Posterior vena cava (tissue), 2 donors: ENCODE results near the gene NAALADL2. TPM values are rescaled to one million over a fixed set of nuclear protein-coding genes. Genes with fewer than 3 reads are reported as not detected.

ENCODE experiments used
- DNase-seq: peaks from one replicate; pipeline ENCODE4 v3.0.0-alpha.2; 2020; ENCODE audit warnings: low spot score
- intact Hi-C, 2 donors: fragments of 100-400 bp; cut with DNase I; formaldehyde crosslinking; loops; one replicate each; pipeline versions ENCODE4 v1.14.1 to v1.14.2; 2022 to 2023
- long read RNA-seq, 2 donors: library from polyadenylated mRNA; unstranded; transcript quantifications; one replicate each; pipeline ENCODE4 v2.0.0, GENCODE V29; 2020 to 2021
- total RNA-seq, 2 donors: library from RNA; stranded (reverse); fragmentation: NEBNext Ultra II Directional; extraction: Animal tissue kit (Norgen Biotek cat#: 25700); gene quantifications; one replicate each; pipeline ENCODE4 v1.2.1, GENCODE V29; 2021
- donor health status: DM: yes; HTN: yes; CAD: no.
- donor health status: DM: yes; HTN: yes; CAD: no.

NAALADL2 gene
- total RNA-seq: 10 to 100 TPM; 12.3 to 18.2 TPM
- long read RNA-seq, donor 1, partial matches to known transcripts: 1 of 12 reads
- long read RNA-seq, donor 1, other reads (novel, unspliced or antisense): 10 of 12 reads
- long read RNA-seq, donor 2, partial matches to known transcripts: 1 of 11 reads
- long read RNA-seq, donor 2, other reads (novel, unspliced or antisense): 7 of 11 reads

- intact Hi-C loops: no loop called here
- DNase-seq: no peak
Observed at GRCh38 chr3:174859114-174859735, at the start of gene NAALADL2. Gene NAALADL2 (plus strand): TSS chr3:174859334.

GRCh38 chr3:174810254-174810653 lies 48.9 kb upstream of the NAALADL2 start:
- intact Hi-C loops: no loop called here
- DNase-seq: no peak

- intact Hi-C loops: no loop called here
- DNase-seq: no peak
Observed at GRCh38 chr3:174812172-174812862, 46.8 kb upstream of the NAALADL2 start.

DNA sequence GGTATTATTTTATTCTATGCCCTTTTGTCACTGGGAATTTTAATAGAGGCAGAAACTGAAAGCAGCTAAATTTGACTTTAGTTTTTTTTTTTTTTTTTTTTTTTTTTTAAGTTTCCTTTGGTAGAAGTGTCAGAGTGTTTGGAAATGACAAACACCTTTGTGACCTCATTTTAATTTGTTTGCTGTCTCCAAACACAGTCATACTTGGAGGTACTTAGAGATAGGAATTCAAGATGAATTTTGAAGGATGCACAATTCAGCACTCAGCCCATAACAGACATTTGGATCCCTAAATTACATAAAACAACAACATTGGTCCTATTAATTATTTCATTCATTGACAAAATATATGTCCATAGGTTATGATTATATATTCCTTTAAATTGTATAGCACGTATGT lies 43.4 kb upstream of the NAALADL2 start:
- intact Hi-C loops: no loop called here
- DNase-seq: no peak

DNA sequence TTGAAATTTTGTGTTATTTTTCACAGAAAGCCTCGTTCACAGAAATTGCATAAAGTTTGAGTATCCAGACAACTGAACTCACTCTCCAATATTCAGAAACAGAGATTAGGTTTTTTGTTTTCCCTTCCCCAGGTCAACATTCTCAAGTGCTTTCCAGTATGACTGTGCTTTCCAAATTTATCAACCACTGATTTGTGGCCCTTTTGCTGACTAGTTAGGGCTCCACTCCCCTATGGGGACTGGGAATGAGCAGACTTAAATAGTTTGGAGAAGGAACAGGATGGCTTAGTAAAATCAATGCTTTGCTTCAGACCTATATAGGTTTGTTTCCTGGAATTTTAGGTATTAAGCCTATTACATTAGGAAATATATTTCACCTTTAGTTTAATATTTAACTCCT lies 38.2 kb upstream of the NAALADL2 start:
- DNase-seq: no peak
- intact Hi-C loops: no loop called here

- no peak for DNase-seq
- intact Hi-C loops: no loop called here
Observed at GRCh38 chr3:174821477-174821876, 37.7 kb upstream of the NAALADL2 start.

DNA sequence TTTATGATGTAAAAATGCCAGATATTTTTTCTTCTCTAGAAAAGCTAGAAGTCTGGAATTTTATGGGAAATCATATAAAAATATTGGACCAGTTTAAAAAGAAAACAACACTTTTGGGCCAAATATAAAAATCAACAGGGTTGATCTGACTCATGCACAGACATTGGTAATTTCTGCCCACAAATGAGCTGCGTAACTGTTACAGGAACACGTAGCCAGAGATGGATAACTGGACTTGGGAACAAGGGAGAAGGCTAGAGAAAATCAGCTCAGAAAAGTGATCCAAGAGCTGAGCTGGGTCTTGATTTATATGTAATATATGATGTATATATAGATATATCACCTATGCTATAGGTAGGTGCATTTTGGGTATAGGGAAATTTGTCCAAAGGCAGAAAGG lies 36.8 kb upstream of the NAALADL2 start:
- no peak for DNase-seq
- intact Hi-C loops: no loop called here

GRCh38 chr3:174826069-174826468 lies 33.1 kb upstream of the NAALADL2 start:
- no peak for DNase-seq
- intact Hi-C loops: no loop called here

GRCh38 chr3:174844746-174845145 lies 14.4 kb upstream of the NAALADL2 start:
- no peak for DNase-seq
- intact Hi-C loops: no loop called here

GRCh38 chr3:174846055-174846454 lies 13.1 kb upstream of the NAALADL2 start:
- DNase-seq: no peak
- intact Hi-C loops: no loop called here

GRCh38 chr3:174854987-174855386 lies 4.1 kb upstream of the NAALADL2 start:
- intact Hi-C loops: no loop called here

GRCh38 chr3:174857301-174857700 lies 1.8 kb upstream of the NAALADL2 start:
- no peak for DNase-seq
- intact Hi-C loops: no loop called here

More at GRCh38 chr3:174854987-174855386, 4.1 kb upstream of the NAALADL2 start:
- no peak for DNase-seq

DNA sequence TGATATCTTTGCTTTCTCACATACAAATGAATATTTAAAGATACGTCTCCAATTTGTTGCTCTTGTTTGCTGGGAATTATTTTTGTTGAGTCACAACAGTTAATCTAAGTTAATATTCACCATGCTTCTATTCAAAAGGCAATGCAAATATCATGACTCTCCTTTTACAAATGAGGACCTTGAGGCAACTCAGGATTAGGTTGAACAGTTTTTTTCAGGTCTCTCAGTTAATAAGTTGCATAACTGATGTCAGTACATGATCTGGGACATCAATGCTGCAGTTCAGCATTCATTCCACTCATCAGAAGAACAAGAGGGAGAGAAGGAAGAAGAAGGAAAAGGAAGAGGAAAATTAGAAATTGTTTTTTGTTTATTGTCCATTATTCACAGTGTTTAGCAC lies 781 bp upstream of the NAALADL2 start:
- intact Hi-C loops: no loop called here

DNA sequence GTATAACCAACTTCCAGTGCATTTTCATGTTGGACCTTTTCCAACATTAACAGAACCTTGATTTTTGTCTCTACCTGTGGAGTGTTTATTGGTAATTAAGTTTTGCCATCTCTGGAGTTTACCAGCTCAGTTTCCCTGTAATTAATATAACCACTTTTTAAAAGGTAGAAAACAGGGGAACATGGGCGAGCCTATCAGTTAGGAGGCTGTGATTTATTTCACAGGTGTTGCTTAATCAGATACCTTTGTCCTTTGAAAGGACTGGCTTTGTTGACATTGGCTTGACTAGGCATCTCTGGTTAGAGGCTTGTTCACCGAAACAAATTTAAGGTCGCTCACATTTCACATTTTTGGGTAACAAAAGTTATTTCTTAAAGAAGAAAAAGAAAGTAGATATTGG lies 622 bp downstream of the NAALADL2 start:
- intact Hi-C loops: no loop called here

More for the DNA sequence above, 781 bp upstream of the NAALADL2 start:
- no peak for DNase-seq

DNA sequence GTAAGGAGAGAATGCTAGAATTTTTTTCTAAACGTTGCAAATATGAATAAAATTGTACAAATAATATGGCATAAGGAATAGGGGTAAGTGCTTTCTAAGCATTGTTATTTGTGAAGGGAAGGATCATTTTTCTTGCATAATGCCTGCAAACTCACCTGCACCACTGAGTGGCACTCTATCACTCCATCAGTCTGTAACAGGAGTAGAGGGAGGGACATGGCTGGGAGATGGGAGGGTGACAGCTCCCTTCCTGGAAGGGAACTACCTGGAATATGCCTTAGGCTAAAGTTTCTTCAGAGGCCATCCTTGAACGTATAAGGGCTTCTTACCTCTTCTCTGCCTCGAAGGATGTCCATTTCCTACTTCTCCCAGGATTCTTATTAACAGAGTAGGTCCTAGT lies 3.0 kb downstream of the NAALADL2 start:
- intact Hi-C loops: no loop called here
- DNase-seq: no peak

More for the DNA sequence above, 622 bp downstream of the NAALADL2 start:
- DNase-seq: no peak

- no peak for DNase-seq
- intact Hi-C loops: no loop called here
Observed at GRCh38 chr3:174862666-174863065, 3.5 kb downstream of the NAALADL2 start.

DNA sequence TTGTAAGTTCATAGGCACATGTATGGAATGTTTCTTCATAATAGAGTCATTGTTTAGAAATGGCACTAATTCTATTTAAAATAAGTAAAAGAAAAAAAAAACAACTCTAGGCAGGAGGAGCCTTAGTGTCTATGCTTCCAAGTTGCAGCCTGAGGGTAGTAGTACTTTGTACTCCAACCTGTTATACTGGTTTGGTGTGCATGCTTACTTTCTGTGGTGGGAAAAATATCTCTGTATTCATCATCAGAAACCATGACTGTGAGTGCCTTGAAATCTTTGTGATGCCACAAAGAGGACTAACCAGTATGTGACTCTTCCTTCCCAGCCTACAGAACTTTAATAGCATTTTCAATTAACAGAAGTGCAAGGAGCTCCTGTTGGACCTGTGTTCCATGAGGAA lies 4.4 kb downstream of the NAALADL2 start:
- DNase-seq: no peak
- intact Hi-C loops: no loop called here

- DNase-seq: no peak
- intact Hi-C loops: no loop called here
Observed at GRCh38 chr3:174869448-174869847, 10.3 kb downstream of the NAALADL2 start.

- intact Hi-C loops: no loop called here
- no peak for DNase-seq
Observed at GRCh38 chr3:174873832-174874657, 14.9 kb downstream of the NAALADL2 start.

DNA sequence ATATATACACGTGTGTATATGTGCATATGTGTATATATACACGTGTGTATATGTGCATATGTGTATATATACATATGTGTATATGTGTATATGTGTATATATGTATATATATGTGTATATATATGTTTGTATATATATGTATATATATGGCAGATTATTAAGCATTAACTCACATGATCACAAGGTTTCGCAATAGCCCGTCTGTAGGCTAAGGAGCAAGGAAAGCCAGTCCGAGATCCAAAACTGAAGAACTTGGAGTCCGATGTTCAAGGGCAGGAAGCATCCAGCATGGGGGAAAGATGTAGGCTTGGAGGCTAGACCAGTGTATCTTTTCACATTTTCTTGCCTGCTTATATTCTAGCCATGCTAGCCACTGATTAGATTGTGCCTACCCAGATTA lies 23.7 kb downstream of the NAALADL2 start:
- intact Hi-C loops: no loop called here
- DNase-seq: no peak
